AG04449 (cell line): ENCODE data around the gene PDZK1IP1.

Experiments
- CTCF ChIA-PET: fragments of 350-600 bp; formaldehyde crosslinking; extraction: SDS; loops from one replicate; lab custom pipeline; 2021; ENCODE audit warnings: antibody characterized with exemption; lab: Yijun Ruan, JAX
- POLR2A ChIA-PET: fragments of 400-600, 350-600 bp; formaldehyde crosslinking; extraction: SDS; loops from one replicate; lab custom pipeline; 2020; ENCODE audit warnings: antibody characterized with exemption, inconsistent platforms; lab: Yijun Ruan, JAX
- DNase-seq: peaks from one replicate; pipeline ENCODE4 v3.0.0-alpha.2; 2010; ENCODE audit warnings: low read depth, low spot score
- H3K4me3 ChIP-seq: 2 replicates; pipeline ENCODE4 v1.5.1; 2011; ENCODE audit warnings: low read depth, mild to moderate bottlenecking, control low read depth, low read length
- CTCF ChIP-seq: IDR thresholded peaks from one replicate; pipeline ENCODE4 v1.5.1; 2011; ENCODE audit warnings: mild to moderate bottlenecking, moderate library complexity, low read length, control low read depth, inconsistent platforms; ENCODE audit not compliant: insufficient read depth; ENCODE audit errors: missing control alignments

Gene PDZK1IP1

DNA sequence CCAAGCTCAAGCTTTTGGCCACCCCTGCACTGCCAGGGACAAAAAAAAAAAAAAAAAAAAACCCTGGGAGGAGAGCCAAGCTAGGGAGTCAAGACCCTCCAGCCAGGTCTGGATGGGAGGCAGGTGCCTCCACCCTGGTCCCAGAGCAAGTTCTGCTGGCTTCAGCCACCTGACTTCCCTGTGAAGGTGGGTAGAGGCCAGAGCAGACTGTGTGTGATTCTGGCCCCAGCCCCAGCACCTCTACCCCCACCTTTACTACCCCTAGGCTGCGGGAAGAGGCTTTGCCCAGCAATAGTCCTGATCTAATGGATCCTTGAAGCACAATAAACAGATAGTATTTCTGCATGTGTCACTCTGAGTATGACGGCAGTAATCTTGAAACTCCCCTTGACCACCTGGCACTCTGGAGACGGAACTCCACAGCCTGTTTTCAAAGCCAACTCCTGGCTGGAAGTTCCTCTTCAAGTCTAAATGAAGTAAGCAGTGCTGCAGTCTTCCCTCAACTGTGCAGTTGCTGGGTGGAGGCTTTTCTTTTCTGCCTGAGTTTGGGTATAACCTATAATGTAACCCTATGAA lies 9.8 kb downstream of the PDZK1IP1 start:
- H3K4me3 ChIP-seq: no peak overlapping the region; the same call in 1 of the 2 replicates
- DNase-seq: no peak
- TF ChIP-seq CTCF: no peak
- ChIA-PET POLR2A (no interaction called here), CTCF (interaction anchor here (0.6 to 12.9 kb wide), 27 partner anchors 11 to 559 kb away, joined by 3 to 213 read pairs (median 5); partner anchors contain the start of genes CMPK1, FOXD2 and PDZK1IP1)

- DNase-seq: peak; percentile 72
- TF ChIP-seq CTCF: peak; percentile 97
- CTCF ChIA-PET: interaction anchor here (0.6 to 12.9 kb wide), 45 partner anchors 10 to 730 kb away, joined by 3 to 213 read pairs (median 4); partner anchors contain the start of genes CMPK1, FOXD2 and PDZK1IP1
- POLR2A ChIA-PET: interaction anchor here (0.7 to 1.6 kb wide), 4 partner anchors 135 to 354 kb away, joined by 3 to 5 read pairs (median 4); partner anchors contain the start of genes CMPK1, FOXD2 and STIL
- peak overlapping the region; percentile 60 for H3K4me3 ChIP-seq
Measured at GRCh38 chr1:47179017-47179987, 10.5 kb downstream of the PDZK1IP1 start.

GRCh38 chr1:47178654-47179016 lies 11.2 kb downstream of the PDZK1IP1 start:
- peak overlapping the region; percentile 60 for H3K4me3 ChIP-seq
- DNase-seq: no peak
- TF ChIP-seq CTCF: no peak
- POLR2A ChIA-PET: interaction anchor here (0.7 to 1.6 kb wide), 4 partner anchors 135 to 354 kb away, joined by 3 to 5 read pairs (median 4); partner anchors contain the start of genes CMPK1, FOXD2 and STIL
- CTCF ChIA-PET: interaction anchor here (0.6 to 12.9 kb wide), 41 partner anchors 9 to 730 kb away, joined by 3 to 213 read pairs (median 4); partner anchors contain the start of genes CMPK1, FOXD2 and PDZK1IP1

GRCh38 chr1:47178020-47178419 lies 11.8 kb downstream of the PDZK1IP1 start:
- no peak overlapping the region for H3K4me3 ChIP-seq
- DNase-seq: no peak
- ChIA-PET POLR2A (interaction anchor here (1.4 to 1.6 kb wide), 2 partner anchors 136 to 155 kb away, joined by 4 to 5 read pairs; partner anchors contain the start of genes CMPK1 and STIL), CTCF (interaction anchor here (1.1 to 12.9 kb wide), 15 partner anchors 8 to 729 kb away, joined by 3 to 213 read pairs (median 6); partner anchors contain the start of genes FOXD2 and PDZK1IP1)
- no peak for TF ChIP-seq CTCF

GRCh38 chr1:47175227-47175934 lies 14.5 kb downstream of the PDZK1IP1 start:
- ChIA-PET POLR2A (no interaction called here), CTCF (interaction anchor here (0.8 to 12.9 kb wide), 21 partner anchors 9 to 552 kb away, joined by 3 to 213 read pairs (median 4); partner anchors contain the start of genes CMPK1, FOXD2 and PDZK1IP1)
- DNase-seq: no peak
- peak; percentile 92 for TF ChIP-seq CTCF
- no peak overlapping the region for H3K4me3 ChIP-seq
